ENCODE results near the gene ADAT1. TPM values are rescaled to one million over a fixed set of nuclear protein-coding genes. Genes with fewer than 3 reads are reported as not detected.

ADAT1 gene, protein sequence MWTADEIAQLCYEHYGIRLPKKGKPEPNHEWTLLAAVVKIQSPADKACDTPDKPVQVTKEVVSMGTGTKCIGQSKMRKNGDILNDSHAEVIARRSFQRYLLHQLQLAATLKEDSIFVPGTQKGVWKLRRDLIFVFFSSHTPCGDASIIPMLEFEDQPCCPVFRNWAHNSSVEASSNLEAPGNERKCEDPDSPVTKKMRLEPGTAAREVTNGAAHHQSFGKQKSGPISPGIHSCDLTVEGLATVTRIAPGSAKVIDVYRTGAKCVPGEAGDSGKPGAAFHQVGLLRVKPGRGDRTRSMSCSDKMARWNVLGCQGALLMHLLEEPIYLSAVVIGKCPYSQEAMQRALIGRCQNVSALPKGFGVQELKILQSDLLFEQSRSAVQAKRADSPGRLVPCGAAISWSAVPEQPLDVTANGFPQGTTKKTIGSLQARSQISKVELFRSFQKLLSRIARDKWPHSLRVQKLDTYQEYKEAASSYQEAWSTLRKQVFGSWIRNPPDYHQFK
- 70.1 and 71.3 TPM in 2 replicates for total RNA-seq (2022)
- percentile 75 among the genes with signal in this experiment for Bru-seq, nascent RNA
- BruChase-seq, experiment 1, labeled RNA remaining after a 2-hour chase, result percentile 75 among the genes with signal in this experiment
- percentile 76 among the genes with signal in this experiment for BruChase-seq, experiment 2, labeled RNA remaining after a 6-hour chase
- long read RNA-seq, transcript ADAT1-201 (11 exons, 1,869 nt), result major isoform, 12 of 31 reads
- long read RNA-seq, partial matches to known transcripts, result 10 of 31 reads
- long read RNA-seq, other reads (novel, unspliced or antisense), result 9 of 31 reads

GRCh38 chr16:75622761-75623605 is at the start of gene ADAT1:
Gene ADAT1 (minus strand): TSS chr16:75623281. CDS start chr16:75620799, 2,482 bp downstream.
- intact Hi-C loops (cut with micrococcal nuclease; ENCODE audit: unreplicated experiment), result loop anchor here (1.0 to 2.0 kb wide), 5 partner anchors 24 to 158 kb away; partner anchors contain the start of genes GABARAPL2, KARS1, TERF2IP and TMEM170A
- H3K36me3 ChIP-seq (ENCODE audit: control insufficient read depth, insufficient read depth, low read length), result peaks cover 4% of the 10 kb centered on the region; the same call in 1 of the 2 replicates
- H3K27me3 ChIP-seq (replicated peaks; ENCODE audit: control insufficient read depth, insufficient read depth, low read length), result no peaks in the 10 kb centered on the region
- BruUV-seq (replicated peaks), result TSS peak; percentile 83
- Mint-ChIP-seq H3K27ac (ENCODE audit: unreplicated experiment) (peak within 1 kb of the TSS; percentile 98), H3K27me3 (ENCODE audit: insufficient read depth, unreplicated experiment) (no peaks in the 10 kb centered on the region), H3K4me3 (ENCODE audit: unreplicated experiment) (peak within 1 kb of the TSS; percentile 94), H3K36me3 (ENCODE audit: insufficient read depth, unreplicated experiment) (peaks cover 69% of the 10 kb centered on the region), H3K9me3 (ENCODE audit: unreplicated experiment) (peaks cover 10% of the 10 kb centered on the region), H3K4me1 (ENCODE audit: low read depth, unreplicated experiment) (peaks cover 33% of the 10 kb centered on the region)
- no peaks in the 10 kb centered on the region for H3K9me3 ChIP-seq
- peaks cover 35% of the 10 kb centered on the region for H3K4me1 ChIP-seq
- peak; percentile 98 for DNase-seq
- POLR2A ChIA-PET, result interaction anchor here (0.6 to 1.5 kb wide), 9 partner anchors 10 to 128 kb away, joined by 3 to 14 read pairs (median 4); partner anchors contain the start of genes CHST6, KARS1 and TERF2IP
- TF ChIP-seq, protein P1, sequence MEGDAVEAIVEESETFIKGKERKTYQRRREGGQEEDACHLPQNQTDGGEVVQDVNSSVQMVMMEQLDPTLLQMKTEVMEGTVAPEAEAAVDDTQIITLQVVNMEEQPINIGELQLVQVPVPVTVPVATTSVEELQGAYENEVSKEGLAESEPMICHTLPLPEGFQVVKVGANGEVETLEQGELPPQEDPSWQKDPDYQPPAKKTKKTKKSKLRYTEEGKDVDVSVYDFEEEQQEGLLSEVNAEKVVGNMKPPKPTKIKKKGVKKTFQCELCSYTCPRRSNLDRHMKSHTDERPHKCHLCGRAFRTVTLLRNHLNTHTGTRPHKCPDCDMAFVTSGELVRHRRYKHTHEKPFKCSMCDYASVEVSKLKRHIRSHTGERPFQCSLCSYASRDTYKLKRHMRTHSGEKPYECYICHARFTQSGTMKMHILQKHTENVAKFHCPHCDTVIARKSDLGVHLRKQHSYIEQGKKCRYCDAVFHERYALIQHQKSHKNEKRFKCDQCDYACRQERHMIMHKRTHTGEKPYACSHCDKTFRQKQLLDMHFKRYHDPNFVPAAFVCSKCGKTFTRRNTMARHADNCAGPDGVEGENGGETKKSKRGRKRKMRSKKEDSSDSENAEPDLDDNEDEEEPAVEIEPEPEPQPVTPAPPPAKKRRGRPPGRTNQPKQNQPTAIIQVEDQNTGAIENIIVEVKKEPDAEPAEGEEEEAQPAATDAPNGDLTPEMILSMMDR (IDR thresholded peaks at IDR 0.05; ENCODE audit: insufficient read depth in 1 of 2, low read depth in 1 of 2, low read length in 1 of 2, severe bottlenecking in 1 of 2, unreplicated experiment in 1 of 2), result no peak
- peak within 1 kb of the TSS; percentile 68 for H3K4me3 ChIP-seq (ENCODE audit: low read depth, low read length)
- CTCF ChIA-PET, result interaction anchor here (1.0 to 2.9 kb wide), 2 partner anchors 106 to 141 kb away, joined by 12 to 15 read pairs; no protein-coding TSS in a partner anchor

- Histone ChIP-seq H3K4me3 (ENCODE audit: low read depth, low read length) (no peak overlapping the region), H3K4me1 (no peaks in the 10 kb centered on the region), H3K9me3 (no peaks in the 10 kb centered on the region), H3K27me3 (replicated peaks; ENCODE audit: control insufficient read depth, insufficient read depth, low read length) (no peaks in the 10 kb centered on the region), H3K36me3 (ENCODE audit: control insufficient read depth, insufficient read depth, low read length) (no peaks in the 10 kb centered on the region)
- Mint-ChIP-seq H3K4me1 (ENCODE audit: low read depth, unreplicated experiment) (no peaks in the 10 kb centered on the region), H3K27ac (ENCODE audit: unreplicated experiment) (no peak overlapping the region), H3K36me3 (ENCODE audit: insufficient read depth, unreplicated experiment) (no peaks in the 10 kb centered on the region), H3K9me3 (ENCODE audit: unreplicated experiment) (no peaks in the 10 kb centered on the region), H3K27me3 (ENCODE audit: insufficient read depth, unreplicated experiment) (no peaks in the 10 kb centered on the region), H3K4me3 (ENCODE audit: unreplicated experiment) (no peak overlapping the region)
- CTCF ChIA-PET, result no interaction called here
- BruUV-seq (replicated peaks), result no TSS peak
- TF ChIP-seq, protein P1 (IDR thresholded peaks at IDR 0.05; ENCODE audit: insufficient read depth in 1 of 2, low read depth in 1 of 2, low read length in 1 of 2, severe bottlenecking in 1 of 2, unreplicated experiment in 1 of 2), result no peak
- intact Hi-C loops (cut with micrococcal nuclease; ENCODE audit: unreplicated experiment), result no loop called here
- POLR2A ChIA-PET, result no interaction called here
- no peak for DNase-seq
These were observed 44.4 kb upstream of the ADAT1 start for GRCh38 chr16:75667503-75667902.
